ENCODE measurements around the gene TSHZ3.

The TSHZ3 gene

GRCh38 chr19:31337008-31337914, 12.0 kb downstream of the TSHZ3 start:
- DNase-seq, result no peak

- no peak for DNase-seq
Observed at GRCh38 chr19:31335716-31336115, 13.5 kb downstream of the TSHZ3 start.

GRCh38 chr19:31334849-31335624, 14.2 kb downstream of the TSHZ3 start:
- no peak for DNase-seq

- DNase-seq, result no peak
Observed at GRCh38 chr19:31334101-31334848, 15.0 kb downstream of the TSHZ3 start.

- no peak for DNase-seq
Observed at GRCh38 chr19:31332096-31332495, 17.1 kb downstream of the TSHZ3 start.

GRCh38 chr19:31331536-31331935, 17.7 kb downstream of the TSHZ3 start:
- DNase-seq, result no peak

GRCh38 chr19:31330761-31331160, 18.5 kb downstream of the TSHZ3 start:
- DNase-seq, result no peak

GRCh38 chr19:31330237-31330636, 19.0 kb downstream of the TSHZ3 start:
- DNase-seq, result no peak

GRCh38 chr19:31329819-31330218, 19.4 kb downstream of the TSHZ3 start:
- DNase-seq, result no peak

- no peak for DNase-seq
Observed at GRCh38 chr19:31328238-31328637, 21.0 kb downstream of the TSHZ3 start.

GRCh38 chr19:31326329-31327028, 22.8 kb downstream of the TSHZ3 start:
- no peak for DNase-seq

GRCh38 chr19:31325342-31325741, 23.9 kb downstream of the TSHZ3 start:
- no peak for DNase-seq

- DNase-seq, result no peak
Observed at GRCh38 chr19:31319465-31319864, 29.8 kb downstream of the TSHZ3 start.

- no peak for DNase-seq
Observed at GRCh38 chr19:31318790-31319425, 30.3 kb downstream of the TSHZ3 start.

GRCh38 chr19:31317570-31317969, 31.7 kb downstream of the TSHZ3 start:
- DNase-seq, result no peak

- DNase-seq, result no peak
Observed at GRCh38 chr19:31317093-31317492, 32.1 kb downstream of the TSHZ3 start.

- no peak for DNase-seq
Observed at GRCh38 chr19:31316201-31316951, 32.9 kb downstream of the TSHZ3 start.

- DNase-seq, result no peak
Observed at GRCh38 chr19:31315652-31316051, 33.6 kb downstream of the TSHZ3 start.

- no peak for DNase-seq
Observed at GRCh38 chr19:31314849-31315629, 34.2 kb downstream of the TSHZ3 start.

GRCh38 chr19:31314156-31314555, 35.1 kb downstream of the TSHZ3 start:
- no peak for DNase-seq
